ENCODE data around the gene ARID1B.

Gene ARID1B

GRCh38 chr6:156988276-156989158, 211.3 kb downstream of the ARID1B start:
- no peak for DNase-seq (ENCODE audit: low read depth in 2 of 2)

- no peak for DNase-seq (ENCODE audit: low read depth in 2 of 2)
Observed at GRCh38 chr6:156989159-156989806, 212.1 kb downstream of the ARID1B start.

GRCh38 chr6:156992020-156992804, 215.0 kb downstream of the ARID1B start:
- no peak for DNase-seq (ENCODE audit: low read depth in 2 of 2)

- DNase-seq (ENCODE audit: low read depth in 2 of 2) = no peak
Observed at GRCh38 chr6:156993713-156994112, 216.5 kb downstream of the ARID1B start.

- DNase-seq (ENCODE audit: low read depth in 2 of 2) = no peak
Observed at GRCh38 chr6:156994215-156995076, 217.3 kb downstream of the ARID1B start.

GRCh38 chr6:156995502-156995901, 218.3 kb downstream of the ARID1B start:
- DNase-seq (ENCODE audit: low read depth in 2 of 2) = no peak

GRCh38 chr6:156996265-156996664, 219.1 kb downstream of the ARID1B start:
- DNase-seq (ENCODE audit: low read depth in 2 of 2) = no peak

GRCh38 chr6:156998794-156999330, 221.7 kb downstream of the ARID1B start:
- no peak for DNase-seq (ENCODE audit: low read depth in 2 of 2)

- DNase-seq (ENCODE audit: low read depth in 2 of 2) = no peak
Observed at GRCh38 chr6:156999762-157000161, 222.6 kb downstream of the ARID1B start.

- DNase-seq (ENCODE audit: low read depth in 2 of 2) = no peak
Observed at GRCh38 chr6:157001716-157002115, 224.5 kb downstream of the ARID1B start.

- no peak for DNase-seq (ENCODE audit: low read depth in 2 of 2)
Observed at GRCh38 chr6:157002774-157003173, 225.6 kb downstream of the ARID1B start.

GRCh38 chr6:157005940-157006339, 228.8 kb downstream of the ARID1B start:
- no peak for DNase-seq (ENCODE audit: low read depth in 2 of 2)

- DNase-seq (ENCODE audit: low read depth in 2 of 2) = no peak
Observed at GRCh38 chr6:157008568-157008967, 231.4 kb downstream of the ARID1B start.

- no peak for DNase-seq (ENCODE audit: low read depth in 2 of 2)
Observed at GRCh38 chr6:157012355-157012754, 235.2 kb downstream of the ARID1B start.

- no peak for DNase-seq (ENCODE audit: low read depth in 2 of 2)
Observed at GRCh38 chr6:157013649-157014304, 236.6 kb downstream of the ARID1B start.

GRCh38 chr6:157014871-157015270, 237.7 kb downstream of the ARID1B start:
- DNase-seq (ENCODE audit: low read depth in 2 of 2) = no peak

GRCh38 chr6:157017022-157017421, 239.8 kb downstream of the ARID1B start:
- DNase-seq (ENCODE audit: low read depth in 2 of 2) = no peak

- no peak for DNase-seq (ENCODE audit: low read depth in 2 of 2)
Observed at GRCh38 chr6:157017861-157018260, 240.7 kb downstream of the ARID1B start.

- DNase-seq (ENCODE audit: low read depth in 2 of 2) = no peak
Observed at GRCh38 chr6:157019115-157019641, 242.0 kb downstream of the ARID1B start.

GRCh38 chr6:157019733-157020132, 242.6 kb downstream of the ARID1B start:
- DNase-seq (ENCODE audit: low read depth in 2 of 2) = no peak

Measured in stimulated activated CD4-positive, alpha-beta T cell treated with anti-CD3 and anti-CD28 coated beads, Interleukin-4, amount 100 ng/mL, for 48 hours (primary cell).